Suprapubic skin (tissue), 3 donors: ENCODE data around the gene FAM200C.

ENCODE experiments used
- CTCF ChIP-seq, 2 donors: fragments of 200-600 bp in 1 of 2; fragments of 450-650 bp in 1 of 2; sonication (generic) in 1 of 2; IDR thresholded peaks; one replicate each; pipeline ENCODE4 v1.5.1; 2016 to 2019; ENCODE audit warnings: antibody characterized with exemption in 2 of 2, mild to moderate bottlenecking in 1 of 2, moderate library complexity in 1 of 2
- POLR2AphosphoS5 ChIP-seq, 3 donors: sonication (generic); formaldehyde crosslinking; IDR thresholded peaks; one replicate each; pipeline ENCODE4 v1.6.1; 2017; ENCODE audit warnings: antibody characterized with exemption in 3 of 3

GRCh38 chr5:160419458-160420330 lies 19.8 kb upstream of the FAM200C start:
- no peak for TF ChIP-seq CTCF (IDR thresholded peaks at IDR 0.05)
- no peak for TF ChIP-seq POLR2AphosphoS5 (IDR thresholded peaks at IDR 0.05)
